ENCODE results near the gene CBX7. TPM values are rescaled to one million over a fixed set of nuclear protein-coding genes. Genes with fewer than 3 reads are reported as not detected.
"Not testable (repeated sequence)": the region's sequence is repeated elsewhere in the genome, so short reads cannot be mapped to it uniquely, and the experiment has no call there.

The CBX7 gene
- total RNA-seq, 1 experiment from 2014 or later: 0.63 TPM

DNA sequence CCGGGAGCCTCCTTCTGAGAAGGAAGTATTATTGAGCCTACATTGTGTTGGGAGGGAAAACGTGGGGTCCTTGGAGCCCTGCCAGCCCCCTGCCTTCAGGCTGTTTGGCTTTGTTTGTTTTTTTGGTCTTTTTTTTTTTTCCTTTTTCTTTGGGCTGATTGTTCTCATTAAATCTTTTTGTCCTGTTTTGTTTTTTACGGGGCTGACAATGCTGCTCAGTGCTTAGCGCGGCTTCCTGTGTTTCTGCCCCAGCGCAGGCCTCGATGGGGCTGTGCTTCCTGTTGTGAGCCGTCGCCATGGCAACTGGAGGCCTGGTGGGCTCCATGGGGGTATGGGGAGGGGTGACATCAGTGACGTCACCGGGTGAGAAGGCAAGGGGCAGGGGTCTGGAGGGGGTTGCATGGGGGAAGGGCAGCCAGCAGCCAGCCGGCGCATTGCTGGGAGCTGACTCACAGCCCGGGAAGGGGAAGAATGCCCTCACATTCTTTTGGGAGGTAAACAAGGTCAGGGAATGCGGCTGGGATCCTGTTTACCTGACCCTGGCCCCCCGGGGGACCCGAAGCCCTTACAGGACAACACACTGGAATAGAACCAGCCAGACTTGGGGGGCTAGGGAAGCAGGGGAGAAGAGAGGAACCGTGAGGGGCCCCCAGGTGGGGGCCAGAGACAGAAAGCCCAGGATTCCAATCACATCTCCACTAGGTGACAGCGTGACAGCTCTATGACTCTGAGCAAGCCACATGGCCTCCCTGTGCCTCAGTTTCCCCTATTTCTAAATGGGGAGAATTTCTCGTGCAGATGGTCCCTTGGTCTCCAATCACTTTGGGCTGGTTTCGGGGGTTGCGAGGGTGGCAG, 22.2 kb upstream of the CBX7 start:
- DNase-seq (ENCODE audit: low read depth): peak; percentile 94

DNA sequence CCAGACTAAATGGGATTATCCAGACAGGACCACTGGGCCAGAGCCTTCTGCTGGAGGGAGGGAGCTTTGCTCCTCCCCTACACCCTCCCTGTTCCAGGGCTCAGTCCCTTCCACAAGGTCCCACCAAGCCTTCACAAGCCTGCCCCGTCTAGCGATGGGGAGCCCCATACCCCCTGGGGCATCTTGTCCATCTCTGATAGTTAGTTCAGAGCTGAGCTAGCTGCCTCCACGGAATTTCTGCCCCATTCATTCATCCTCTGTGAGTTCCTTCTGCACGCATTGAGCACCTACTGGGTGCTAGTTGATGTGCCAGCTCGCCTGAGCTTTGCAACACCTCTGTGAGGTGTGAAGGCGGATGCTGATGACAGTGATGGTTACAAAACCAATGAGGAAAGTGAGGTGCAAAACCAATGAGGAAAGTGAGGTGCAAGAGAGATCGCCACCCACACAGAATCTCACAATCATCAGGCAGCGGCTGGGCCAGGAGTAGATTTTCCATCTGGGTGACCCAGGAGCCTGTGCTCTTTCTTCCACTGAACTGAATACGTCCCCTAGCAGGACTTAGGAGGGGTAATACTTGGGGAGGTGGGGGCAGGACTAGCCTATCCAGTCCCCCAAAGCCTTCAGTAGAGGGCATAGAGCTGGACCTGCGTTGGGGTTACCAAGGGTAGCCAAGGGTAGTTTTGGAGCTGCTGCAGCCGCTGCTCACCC, 21.5 kb upstream of the CBX7 start:
- DNase-seq (ENCODE audit: low read depth): no peak

DNA sequence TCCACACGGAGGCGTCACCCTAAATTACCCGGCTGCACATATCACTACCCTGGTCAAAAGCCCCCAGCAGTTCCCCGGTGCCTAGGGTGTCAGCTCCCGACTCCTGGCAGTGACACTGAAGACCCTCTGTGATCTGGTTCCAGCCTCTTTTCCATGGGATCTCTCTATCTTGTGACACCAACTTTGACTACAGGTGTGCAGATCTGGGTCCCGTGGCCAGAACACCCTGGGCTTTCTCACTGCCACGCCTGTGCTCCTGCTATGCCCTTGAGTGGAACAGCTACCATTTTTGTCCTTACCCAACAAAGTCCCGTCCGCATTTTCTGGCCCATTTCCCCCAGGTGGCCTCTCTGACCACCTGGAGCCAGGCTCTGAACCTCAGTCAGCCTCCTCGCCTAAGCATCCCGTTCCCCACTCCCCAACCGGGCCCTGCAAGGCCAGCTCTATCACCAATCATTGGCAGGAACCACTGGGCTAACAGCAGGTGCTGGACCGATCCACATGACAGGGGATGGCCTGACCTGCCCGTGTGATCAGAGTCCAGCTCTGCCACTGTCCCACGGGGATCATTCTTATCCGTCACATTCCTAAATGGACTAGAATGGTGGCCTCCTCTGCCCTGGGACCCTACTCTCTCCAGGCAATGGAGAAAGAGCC, 20.7 kb upstream of the CBX7 start:
- DNase-seq (ENCODE audit: low read depth): no peak

DNA sequence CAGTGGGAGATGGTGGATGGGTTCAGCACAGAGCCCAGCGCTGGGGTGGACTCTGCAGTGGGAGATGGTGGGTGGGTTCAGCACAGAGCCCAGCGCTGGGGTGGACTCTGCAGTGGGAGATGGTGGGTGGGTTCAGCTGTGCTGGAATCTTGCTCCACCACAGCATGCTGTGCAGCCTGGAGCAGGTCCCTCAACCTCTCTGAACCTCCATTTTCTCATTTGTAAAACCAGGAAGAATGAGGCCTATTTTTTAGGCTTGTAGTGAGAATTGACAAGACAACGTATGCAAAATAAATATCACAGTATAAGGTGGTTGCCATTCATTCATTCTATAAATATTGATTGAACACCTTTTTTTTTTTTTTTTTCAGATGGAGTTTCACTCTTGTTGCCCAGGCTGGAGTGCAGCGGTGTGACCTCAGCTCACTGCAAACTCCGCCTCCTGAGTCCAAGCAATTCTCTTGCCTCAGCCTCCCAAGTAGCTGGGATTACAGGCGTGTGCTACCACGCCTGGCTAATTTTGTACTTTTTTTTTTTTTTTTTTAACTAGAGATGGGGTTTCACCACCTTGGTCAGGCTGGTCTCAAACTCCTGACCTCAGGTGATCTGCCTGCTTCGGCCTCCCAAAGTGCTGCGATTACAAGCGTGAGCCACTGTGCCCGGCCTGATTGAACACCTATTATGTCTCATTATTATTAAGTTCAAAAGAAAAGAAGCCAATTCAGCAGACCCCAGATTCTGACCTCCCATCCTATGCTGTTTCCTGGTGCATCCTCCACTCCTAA, 20.0 kb upstream of the CBX7 start:
- DNase-seq (ENCODE audit: low read depth): not testable (repeated sequence)

DNA sequence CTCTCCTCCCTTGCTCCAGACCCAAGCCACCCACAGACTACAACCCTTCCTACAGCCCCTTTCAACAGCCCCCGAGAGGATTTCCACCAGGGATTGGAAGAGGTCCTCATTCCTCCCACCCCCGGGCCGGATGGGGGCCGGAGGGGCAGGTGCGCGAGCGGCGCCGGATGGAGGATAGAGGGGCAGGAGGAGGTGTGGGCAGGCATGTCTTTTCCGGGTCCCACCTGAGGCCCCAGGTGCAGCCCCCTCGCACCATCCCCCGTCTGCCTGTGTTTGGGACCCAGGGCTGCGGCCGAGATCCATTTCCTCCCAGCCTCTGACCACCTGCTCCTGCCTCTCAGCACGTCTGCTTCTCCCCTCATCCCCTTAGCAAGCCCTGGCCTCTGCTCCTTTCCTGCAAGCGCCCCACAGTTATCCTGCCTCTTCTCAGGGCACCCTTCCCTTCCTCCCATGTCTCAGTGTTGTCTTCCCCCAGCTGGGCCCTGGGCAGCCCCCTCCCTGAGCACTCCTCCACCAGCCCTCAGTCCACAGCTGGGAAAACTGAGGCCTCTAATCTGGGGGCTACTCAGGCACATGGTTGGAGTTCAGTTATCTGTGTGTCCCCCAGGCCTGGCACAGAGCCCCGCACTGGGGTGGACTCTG, 19.3 kb upstream of the CBX7 start:
- no peak for DNase-seq (ENCODE audit: low read depth)

DNA sequence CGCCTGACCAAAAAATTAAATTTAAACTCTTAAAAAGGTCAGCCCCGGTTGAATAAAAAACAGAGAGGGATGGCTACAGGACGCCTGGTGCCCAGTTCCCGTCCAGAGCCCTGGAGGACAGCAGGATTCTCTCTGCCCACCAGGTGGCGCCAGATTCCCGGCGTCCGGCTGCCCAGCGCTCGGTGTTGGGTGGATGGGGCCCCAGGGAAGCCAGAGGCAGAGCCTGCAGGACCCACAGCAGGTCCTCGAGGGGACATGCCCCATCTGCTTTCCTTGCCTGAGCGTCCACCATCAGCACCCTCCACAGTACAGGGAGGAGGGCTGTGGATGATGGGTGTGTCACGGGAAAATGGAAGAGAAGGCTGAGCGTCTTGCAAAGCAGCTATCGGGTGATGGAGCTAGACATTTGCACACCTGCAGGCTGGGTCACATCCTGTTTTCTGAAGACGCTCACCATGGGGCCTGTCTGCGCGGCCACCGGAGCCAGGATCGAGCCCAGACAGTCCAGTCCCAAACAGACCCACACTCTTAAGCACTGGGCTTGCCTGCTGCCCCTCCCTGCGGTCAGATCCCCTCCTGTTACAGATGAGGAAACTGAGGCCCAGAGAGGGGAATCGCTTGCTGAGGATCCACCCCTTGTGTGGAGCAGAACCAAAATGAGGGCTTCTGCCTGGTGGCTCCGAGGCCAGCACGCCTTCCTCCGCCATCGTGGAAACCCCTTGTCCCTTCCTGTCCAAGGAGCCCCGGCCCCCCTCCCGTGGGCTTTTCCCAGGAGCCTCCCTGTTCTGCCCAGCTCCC, 18.5 kb upstream of the CBX7 start:
- DNase-seq (ENCODE audit: low read depth): peak; percentile 77

DNA sequence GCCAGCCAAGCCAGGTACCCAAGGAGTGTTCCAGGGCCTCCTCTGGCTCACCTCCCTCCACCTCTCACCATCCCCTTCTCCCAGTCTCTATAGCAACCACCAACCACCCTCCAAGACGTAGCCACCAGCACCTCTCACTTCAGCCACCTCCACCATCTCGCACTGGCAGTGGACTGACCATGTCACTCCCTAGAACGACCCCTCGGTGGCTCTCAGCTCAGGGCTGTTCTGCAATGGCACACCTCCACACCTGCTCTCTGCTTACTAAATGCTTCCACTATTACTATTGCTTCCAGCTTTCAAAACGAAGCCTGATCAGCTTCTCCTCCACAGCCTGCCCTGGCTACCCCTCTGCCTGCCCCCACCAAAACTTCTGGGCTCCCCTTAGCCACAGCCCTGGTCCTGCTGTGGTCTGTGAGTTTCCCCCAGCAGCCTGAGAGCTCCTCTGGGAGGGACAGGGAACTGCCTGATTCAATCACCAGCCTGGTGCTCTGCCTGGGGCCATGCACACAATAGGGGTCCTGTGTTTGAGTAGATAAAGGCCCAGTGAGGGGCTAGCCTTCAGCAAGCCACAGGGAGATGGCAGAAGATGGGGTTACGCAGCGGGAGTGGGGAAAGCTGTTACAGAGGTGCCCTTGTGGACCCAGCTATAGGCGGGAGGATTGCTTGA, 17.5 kb upstream of the CBX7 start:
- no peak for DNase-seq (ENCODE audit: low read depth)

DNA sequence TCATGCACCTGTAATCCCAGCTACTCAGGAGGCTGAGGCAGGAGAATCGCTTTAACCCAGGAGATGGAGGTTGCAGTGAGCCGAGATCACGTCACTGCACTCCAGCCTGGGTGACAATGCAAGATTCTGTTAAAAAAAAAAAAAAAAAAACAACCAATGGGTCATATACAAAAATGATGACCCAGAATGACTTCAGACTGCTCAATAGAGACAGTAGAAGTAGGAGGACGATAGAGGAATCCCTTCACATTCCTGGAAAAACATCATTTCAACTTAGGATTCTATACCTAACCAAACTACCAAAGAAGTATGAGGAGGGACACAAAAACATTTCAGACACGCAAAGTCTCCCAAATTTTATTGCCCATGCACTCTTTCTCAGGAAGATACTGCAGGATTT, 14.1 kb upstream of the CBX7 start:
- no peak for DNase-seq (ENCODE audit: low read depth)

DNA sequence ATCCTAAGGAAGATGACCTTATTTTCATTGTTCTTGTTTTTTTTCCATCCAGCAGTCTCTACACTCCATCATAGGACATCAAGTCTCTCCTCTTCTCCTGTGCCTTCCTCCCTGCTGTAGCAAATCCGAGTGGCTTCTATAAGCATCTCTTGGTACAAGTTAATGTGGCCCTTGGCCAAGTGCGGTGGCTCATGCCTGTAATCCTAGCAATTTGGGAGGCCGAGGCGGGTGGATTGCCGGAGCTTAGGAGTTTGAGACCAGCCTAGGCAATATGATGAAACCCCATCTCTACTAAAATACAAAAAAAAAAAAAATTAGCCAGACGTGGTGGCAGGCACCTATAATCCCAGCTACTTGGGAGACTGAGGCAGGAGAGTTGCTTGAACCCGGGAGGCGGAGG, 3.6 kb upstream of the CBX7 start:
- not testable (repeated sequence) for DNase-seq (ENCODE audit: low read depth)

DNA sequence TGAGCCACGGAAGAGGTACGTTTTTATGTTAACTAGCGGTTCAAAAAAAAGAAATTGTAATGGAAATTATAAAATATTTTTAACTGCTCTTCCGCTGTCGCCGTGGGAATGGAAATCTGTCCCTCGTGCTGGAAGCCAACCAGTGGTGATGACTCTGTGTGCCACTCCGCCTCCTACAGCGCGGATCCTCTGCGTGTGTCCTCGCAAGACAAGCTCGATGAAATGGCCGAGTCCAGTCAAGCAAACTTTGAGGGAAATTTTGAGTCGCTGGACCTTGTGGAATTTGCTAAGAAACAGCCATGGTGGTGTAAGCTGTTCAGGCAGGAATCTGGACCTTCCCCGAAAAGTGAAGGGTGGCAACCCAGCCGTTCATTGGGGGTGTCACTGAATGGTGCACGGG, 2.9 kb upstream of the CBX7 start:
- DNase-seq (ENCODE audit: low read depth): no peak

DNA sequence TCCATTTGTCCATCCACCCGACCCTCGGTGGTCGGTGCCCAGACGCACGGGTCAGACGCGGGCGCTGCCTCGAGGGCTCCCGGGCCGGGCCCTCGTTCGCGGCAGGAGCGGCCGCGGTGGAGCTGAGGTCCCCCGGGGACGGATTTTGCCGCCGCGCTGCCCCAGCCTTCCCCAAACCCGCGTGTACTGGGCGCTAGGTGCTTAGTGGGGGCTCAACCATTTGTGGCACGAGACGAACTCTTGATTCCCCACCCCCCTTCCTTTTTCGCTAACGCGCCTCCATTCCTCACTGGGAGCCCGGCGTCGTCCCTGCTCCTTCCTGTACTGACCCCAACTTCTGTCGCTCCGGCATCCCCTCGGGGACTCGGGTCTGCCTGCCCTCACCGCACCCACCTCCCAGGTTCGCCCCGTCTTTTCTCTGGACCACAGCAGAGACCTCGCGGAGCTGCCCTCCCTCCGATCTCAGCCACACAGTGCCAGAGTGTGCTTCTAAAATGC, 789 bp upstream of the CBX7 start:
- DNase-seq (ENCODE audit: low read depth): no peak

DNA sequence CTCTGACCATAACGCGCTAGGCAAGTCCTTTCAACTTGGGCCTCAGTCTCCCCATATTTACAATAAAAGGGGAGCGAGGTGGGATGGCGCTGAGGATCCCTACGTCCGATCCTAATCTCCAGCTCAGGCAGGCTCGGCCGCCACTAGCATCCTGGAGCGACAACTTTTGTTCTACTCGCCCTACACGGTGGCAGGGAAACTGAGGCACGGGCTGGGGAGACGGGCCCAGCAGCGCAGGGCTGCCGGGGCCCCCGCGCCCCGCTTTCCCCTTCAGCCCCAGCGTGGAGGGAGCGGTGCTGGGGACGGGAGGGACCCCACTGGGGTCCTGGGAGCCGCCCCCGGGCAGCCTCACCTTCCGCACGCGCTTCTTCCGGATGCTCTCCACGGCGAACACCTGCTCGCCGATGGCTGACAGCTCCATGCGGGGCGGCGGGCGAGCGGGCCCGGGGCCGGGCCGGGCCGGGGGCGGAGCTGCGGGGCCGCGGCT, 413 bp downstream of the CBX7 start:
- no peak for DNase-seq (ENCODE audit: low read depth)

DNA sequence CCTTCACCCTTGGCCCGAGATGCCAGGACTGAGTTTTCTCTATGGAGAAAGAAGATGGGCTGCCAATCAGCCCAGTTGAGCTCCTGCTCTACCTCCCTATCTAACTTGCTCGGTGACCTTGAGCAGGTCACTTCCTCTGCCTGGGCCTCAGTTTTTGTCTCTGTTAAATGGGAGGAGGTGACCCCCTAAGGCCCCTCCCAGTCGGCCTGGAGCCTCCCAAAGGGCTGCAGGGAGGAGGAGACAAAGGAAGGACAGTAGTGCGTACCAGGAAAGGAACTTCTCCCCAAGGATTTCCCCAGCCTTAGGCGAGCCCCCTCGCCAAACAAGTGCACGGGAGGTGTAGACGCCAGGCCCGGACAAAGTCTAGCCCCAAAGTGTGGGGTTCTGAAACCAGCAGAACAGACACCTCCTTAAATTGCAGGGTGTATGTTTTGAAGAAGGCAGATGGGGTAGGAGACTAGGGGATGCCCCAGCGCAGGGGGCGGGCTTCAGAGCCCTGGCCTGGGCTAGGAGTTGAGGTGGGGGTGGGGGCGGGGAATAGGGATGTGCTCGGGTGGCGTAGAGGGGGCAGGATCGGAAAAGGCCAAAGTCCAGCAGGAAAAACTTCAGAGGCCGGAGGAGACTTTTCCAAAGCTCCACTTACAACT, 1.0 kb downstream of the CBX7 start:
- no peak for DNase-seq (ENCODE audit: low read depth)

DNA sequence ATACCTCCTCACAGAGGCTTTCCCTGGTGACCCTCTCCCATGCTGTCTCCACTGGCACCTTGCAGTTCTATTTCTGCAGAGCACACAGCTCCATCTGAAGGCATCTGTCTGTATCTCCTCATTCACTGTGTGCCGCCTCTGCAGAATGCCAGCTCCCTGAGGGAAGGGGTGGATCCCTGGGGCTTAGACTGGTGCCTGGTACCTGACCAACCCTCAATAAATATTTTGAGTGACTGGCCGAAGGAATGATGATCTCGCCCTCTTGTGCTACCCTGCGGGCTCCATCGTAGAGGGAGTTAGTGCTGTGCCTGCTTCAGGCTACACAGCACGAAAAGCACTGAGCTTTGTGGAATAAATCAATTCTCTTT, 1.6 kb downstream of the CBX7 start:
- DNase-seq (ENCODE audit: low read depth): no peak

DNA sequence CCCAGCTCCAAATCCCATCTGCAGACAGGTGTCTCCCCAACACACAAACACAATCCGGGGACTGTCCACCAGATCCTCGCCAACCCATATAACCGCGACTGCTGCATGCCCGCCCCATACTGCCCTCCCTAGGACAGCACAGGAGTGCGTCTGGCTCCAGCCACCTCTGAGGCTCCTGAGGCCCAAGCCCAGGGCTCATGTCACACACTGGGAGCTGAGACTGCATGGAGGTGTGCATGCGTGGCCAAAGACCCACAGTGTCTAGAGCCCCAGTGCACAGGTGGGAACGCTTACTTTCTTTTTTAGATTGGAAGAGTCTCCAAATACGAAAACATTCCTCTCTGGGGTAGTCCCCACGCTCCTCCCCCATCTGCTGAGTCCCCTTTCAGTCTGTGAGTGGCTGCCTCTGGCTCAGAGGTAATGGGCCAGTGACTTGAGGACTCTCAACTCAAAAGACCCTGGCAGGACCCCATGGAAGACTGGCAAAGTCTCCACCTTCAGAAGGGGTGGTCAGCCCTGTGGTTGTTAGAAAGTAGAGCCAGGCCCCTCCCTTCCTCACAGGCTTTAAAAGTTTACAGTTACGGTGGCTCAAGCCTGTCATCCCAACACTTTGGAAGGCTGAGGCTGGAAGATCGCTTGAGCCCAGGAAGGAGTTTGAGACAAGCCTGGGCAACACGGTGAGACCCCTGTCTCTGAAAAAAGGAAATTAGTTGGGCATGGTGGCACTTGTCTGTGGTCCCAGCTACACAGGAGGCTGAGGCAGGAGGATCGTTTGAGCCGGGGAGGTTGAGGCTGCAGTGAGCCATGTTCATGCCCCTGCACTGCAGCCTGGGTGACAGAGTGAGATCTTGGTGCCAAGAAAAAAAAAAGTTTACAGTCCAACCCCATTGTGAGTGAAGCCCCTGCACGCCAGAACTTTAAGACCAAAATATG, 2.3 kb downstream of the CBX7 start:
- no peak for DNase-seq (ENCODE audit: low read depth)

DNA sequence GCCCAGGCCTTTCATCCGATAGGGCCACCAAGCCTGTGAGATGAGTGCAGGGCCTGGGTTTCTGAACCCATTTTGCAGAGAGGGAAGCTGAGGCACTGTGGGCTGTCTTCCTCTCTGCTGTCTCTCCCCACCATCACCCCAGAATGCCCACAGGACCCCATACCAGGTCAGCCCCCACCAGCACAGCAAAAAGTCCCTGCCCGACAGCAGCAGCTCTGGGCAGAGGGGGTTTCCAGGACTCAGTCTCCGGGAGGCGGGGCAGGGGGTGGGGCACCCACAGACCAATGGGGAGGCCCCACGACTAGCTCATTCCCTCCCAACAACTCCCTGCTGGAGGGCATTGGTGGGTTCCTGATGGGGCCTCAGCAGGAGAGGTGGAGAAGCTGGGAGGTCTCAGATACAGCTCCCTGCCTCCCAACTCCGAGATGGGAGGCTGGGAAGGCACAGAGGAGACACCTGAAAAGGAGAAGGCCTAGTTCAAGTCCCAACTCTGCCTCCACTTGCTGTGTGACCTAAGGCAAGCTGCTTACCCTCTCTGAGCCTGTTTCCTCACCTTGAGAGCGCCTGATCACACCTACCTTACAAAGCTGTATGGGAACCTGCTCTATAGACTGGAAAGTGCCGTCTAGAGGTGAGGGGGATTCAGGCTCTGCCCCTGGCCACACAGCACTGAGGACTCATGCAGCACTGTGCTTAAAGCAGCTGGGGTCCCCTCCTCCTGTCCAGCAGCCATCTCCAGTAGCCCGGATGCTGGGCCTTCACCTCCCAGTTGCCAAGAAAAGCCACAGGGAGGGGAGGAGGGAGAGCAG, 3.5 kb downstream of the CBX7 start:
- DNase-seq (ENCODE audit: low read depth): peak; percentile 41

DNA sequence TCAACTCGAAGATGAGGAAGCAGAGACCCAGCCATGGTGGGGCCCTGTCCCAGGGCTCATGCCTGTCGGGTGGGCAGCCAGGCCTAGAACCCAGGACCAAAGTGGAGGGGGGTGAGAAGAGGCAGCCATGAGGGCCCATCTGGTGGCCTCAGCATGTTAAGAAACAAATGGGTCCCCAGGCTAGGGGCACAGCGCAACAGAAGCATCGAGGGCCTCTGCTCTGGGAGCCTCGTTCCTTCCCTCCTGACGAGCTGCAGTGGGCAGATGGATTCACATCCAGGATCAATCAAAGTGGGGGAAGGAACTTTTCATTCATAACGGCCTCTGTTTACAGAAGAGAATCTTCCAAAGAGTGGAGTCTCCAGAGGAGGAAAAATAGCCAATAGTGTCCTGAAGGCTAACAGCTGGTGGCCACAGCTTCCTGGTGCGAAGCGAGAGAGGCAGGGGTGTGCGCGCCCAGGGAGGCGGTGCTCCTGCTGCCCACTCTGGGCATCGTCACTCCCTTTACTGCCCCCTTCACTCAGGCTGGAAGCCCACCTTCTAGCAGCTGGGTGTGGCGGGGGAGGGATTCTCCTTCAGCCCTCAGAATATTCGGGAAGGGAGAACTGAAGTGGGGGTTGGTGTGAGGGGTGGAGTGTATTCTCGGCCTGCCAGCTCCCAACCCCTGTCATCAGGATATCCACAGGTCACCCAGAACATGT, 4.3 kb downstream of the CBX7 start:
- DNase-seq (ENCODE audit: low read depth): no peak
